Measurements from ENCODE around the gene PRMT2.
"Not testable (repeated sequence)": the region's sequence is repeated elsewhere in the genome, so short reads cannot be mapped to it uniquely, and the experiment has no call there.

The PRMT2 gene

GRCh38 chr21:46676542-46676941 lies 41.1 kb downstream of the PRMT2 start:
- not testable (repeated sequence) for DNase-seq

DNA sequence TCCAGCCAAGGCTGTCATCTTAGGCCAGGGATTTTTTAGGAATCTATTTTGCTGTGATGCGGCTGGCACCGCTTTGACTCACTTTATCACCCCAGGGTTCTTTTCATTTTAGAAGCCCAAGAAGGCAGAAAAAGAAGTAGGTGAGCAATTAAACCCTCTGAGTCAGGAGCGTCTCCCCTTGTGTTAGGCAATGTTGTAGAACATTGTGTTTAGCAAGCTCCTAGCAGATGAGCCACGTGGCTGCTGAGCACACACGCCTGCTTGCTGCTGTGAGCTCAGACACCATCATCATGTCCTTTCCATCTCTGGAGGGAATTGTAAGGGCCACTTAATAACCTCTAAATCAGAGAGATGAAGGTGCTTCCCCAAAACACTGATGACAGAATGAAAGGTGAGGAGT lies 46.1 kb downstream of the PRMT2 start:
- not testable (repeated sequence) for DNase-seq

DNA sequence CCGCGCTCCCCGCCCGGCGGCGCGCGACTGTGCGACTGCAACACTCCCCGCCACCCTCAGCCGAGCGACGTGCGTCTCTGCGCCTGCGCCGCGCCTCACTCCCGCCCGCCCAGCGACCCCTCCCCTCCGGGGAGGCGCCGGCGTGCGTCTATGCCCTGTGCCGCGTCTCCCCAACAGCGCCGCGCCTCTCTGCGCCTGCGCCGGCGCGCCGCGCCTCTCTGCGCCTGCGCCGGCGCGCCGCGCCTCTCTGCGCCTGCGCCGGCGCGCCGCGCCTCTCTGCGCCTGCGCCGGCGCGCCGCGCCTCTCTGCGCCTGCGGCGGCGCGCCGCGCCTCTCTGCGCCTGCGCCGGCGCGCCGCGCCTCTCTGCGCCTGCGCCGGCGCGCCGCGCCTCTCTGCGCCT lies 63.2 kb downstream of the PRMT2 start:
- DNase-seq = not testable (repeated sequence)

- not testable (repeated sequence) for DNase-seq
Measured at GRCh38 chr21:46699104-46699503, 63.6 kb downstream of the PRMT2 start.
